Measurements from ENCODE around the gene ASCL5. TPM values are rescaled to one million over a fixed set of nuclear protein-coding genes. Genes with fewer than 3 reads are reported as not detected.

Gene ASCL5
- total RNA-seq, 1 experiment from 2014 or later, result 0.31 TPM

- TF ChIP-seq, protein P1, sequence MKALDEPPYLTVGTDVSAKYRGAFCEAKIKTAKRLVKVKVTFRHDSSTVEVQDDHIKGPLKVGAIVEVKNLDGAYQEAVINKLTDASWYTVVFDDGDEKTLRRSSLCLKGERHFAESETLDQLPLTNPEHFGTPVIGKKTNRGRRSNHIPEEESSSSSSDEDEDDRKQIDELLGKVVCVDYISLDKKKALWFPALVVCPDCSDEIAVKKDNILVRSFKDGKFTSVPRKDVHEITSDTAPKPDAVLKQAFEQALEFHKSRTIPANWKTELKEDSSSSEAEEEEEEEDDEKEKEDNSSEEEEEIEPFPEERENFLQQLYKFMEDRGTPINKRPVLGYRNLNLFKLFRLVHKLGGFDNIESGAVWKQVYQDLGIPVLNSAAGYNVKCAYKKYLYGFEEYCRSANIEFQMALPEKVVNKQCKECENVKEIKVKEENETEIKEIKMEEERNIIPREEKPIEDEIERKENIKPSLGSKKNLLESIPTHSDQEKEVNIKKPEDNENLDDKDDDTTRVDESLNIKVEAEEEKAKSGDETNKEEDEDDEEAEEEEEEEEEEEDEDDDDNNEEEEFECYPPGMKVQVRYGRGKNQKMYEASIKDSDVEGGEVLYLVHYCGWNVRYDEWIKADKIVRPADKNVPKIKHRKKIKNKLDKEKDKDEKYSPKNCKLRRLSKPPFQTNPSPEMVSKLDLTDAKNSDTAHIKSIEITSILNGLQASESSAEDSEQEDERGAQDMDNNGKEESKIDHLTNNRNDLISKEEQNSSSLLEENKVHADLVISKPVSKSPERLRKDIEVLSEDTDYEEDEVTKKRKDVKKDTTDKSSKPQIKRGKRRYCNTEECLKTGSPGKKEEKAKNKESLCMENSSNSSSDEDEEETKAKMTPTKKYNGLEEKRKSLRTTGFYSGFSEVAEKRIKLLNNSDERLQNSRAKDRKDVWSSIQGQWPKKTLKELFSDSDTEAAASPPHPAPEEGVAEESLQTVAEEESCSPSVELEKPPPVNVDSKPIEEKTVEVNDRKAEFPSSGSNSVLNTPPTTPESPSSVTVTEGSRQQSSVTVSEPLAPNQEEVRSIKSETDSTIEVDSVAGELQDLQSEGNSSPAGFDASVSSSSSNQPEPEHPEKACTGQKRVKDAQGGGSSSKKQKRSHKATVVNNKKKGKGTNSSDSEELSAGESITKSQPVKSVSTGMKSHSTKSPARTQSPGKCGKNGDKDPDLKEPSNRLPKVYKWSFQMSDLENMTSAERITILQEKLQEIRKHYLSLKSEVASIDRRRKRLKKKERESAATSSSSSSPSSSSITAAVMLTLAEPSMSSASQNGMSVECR (CRISPR knock-in tag; IDR thresholded peaks at IDR 0.05; ENCODE audit: borderline replicate concordance), result no peak
- TF ChIP-seq RORB (CRISPR knock-in tag; IDR thresholded peaks at IDR 0.05) (no peak), ESRRA (CRISPR knock-in tag; IDR thresholded peaks at IDR 0.05; ENCODE audit: borderline replicate concordance) (no peak), SMAD3 (CRISPR knock-in tag; IDR thresholded peaks at IDR 0.05; ENCODE audit: borderline replicate concordance) (no peak), MXD4 (CRISPR knock-in tag; IDR thresholded peaks at IDR 0.05; ENCODE audit: borderline replicate concordance) (no peak), RELA (CRISPR knock-in tag; IDR thresholded peaks at IDR 0.05; ENCODE audit: borderline replicate concordance) (no peak)
- TF ChIP-seq, protein P2, sequence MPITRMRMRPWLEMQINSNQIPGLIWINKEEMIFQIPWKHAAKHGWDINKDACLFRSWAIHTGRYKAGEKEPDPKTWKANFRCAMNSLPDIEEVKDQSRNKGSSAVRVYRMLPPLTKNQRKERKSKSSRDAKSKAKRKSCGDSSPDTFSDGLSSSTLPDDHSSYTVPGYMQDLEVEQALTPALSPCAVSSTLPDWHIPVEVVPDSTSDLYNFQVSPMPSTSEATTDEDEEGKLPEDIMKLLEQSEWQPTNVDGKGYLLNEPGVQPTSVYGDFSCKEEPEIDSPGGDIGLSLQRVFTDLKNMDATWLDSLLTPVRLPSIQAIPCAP (CRISPR knock-in tag; IDR thresholded peaks at IDR 0.05), result no peak
These were observed 15.8 kb downstream of the ASCL5 start (continued) for GRCh38 chr1:201111156-201111555.

- ChIA-PET POLR2A (no interaction called here), CTCF (interaction anchor here (0.6 to 8.2 kb wide), 5 partner anchors 8 to 172 kb away, joined by 3 to 124 read pairs (median 6); no protein-coding TSS in a partner anchor)
- DNase-seq (ENCODE audit: low spot score) (no peak), ATAC-seq (no peak)
- no peak overlapping the region for H3K4me3 Mint-ChIP-seq
- peaks cover 30% of the 10 kb centered on the region for H3K27me3 Mint-ChIP-seq (ENCODE audit: low read depth)
- H3K27ac Mint-ChIP-seq, result no peak overlapping the region
- no peak for TF ChIP-seq NFATC4 (CRISPR knock-in tag; IDR thresholded peaks at IDR 0.05)
- TF ChIP-seq ATF2 (CRISPR knock-in tag; IDR thresholded peaks at IDR 0.05; ENCODE audit: borderline replicate concordance, low read depth), result no peak
- no peak for TF ChIP-seq ELF4 (CRISPR knock-in tag; IDR thresholded peaks at IDR 0.05; ENCODE audit: low read depth)
- no peak for TF ChIP-seq MLX (CRISPR knock-in tag; IDR thresholded peaks at IDR 0.05)
- no peak for TF ChIP-seq CDX4 (CRISPR knock-in tag; IDR thresholded peaks at IDR 0.05; ENCODE audit: borderline replicate concordance)
- no peak for TF ChIP-seq SMAD4 (CRISPR knock-in tag; IDR thresholded peaks at IDR 0.05)
- no peak for TF ChIP-seq NR2C2 (CRISPR knock-in tag; IDR thresholded peaks at IDR 0.05)
- no peak for TF ChIP-seq MAX (CRISPR knock-in tag; IDR thresholded peaks at IDR 0.05)
- TF ChIP-seq CTCF (IDR thresholded peaks at IDR 0.05), result no peak
- TF ChIP-seq ZNF138 (CRISPR knock-in tag; conservative IDR thresholded peaks at IDR 0.05), result no peak
- TF ChIP-seq GTF2I (CRISPR knock-in tag; conservative IDR thresholded peaks at IDR 0.05), result no peak
- TF ChIP-seq ZBTB21 (CRISPR knock-in tag; IDR thresholded peaks at IDR 0.05; ENCODE audit: borderline replicate concordance), result no peak
- TF ChIP-seq, protein P3, sequence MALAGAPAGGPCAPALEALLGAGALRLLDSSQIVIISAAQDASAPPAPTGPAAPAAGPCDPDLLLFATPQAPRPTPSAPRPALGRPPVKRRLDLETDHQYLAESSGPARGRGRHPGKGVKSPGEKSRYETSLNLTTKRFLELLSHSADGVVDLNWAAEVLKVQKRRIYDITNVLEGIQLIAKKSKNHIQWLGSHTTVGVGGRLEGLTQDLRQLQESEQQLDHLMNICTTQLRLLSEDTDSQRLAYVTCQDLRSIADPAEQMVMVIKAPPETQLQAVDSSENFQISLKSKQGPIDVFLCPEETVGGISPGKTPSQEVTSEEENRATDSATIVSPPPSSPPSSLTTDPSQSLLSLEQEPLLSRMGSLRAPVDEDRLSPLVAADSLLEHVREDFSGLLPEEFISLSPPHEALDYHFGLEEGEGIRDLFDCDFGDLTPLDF (CRISPR knock-in tag; IDR thresholded peaks at IDR 0.05), result no peak
- no peaks in the 10 kb centered on the region for H3K9me3 Mint-ChIP-seq
- no peaks in the 10 kb centered on the region for H3K36me3 Mint-ChIP-seq
- H3K4me1 Mint-ChIP-seq, result peaks cover 5% of the 10 kb centered on the region; the same call in 1 of the 2 replicates
These were observed 16.4 kb downstream of the ASCL5 start for GRCh38 chr1:201110616-201111015.

Measured in WTC11 (cell line).